SU-DHL-6 (cell line): Measurements from ENCODE around the gene CNOT1.

Experiments
- EZH2phosphoT487 ChIP-seq: fragments of 200-600 bp; sonication (generic), shearing (Covaris generic); conservative IDR thresholded peaks from 2 replicates; pipeline ENCODE4 v1.6.1; 2018; ENCODE audit warnings: mild to moderate bottlenecking, antibody characterized with exemption, low read length, moderate library complexity, mixed read lengths
- TF ChIP-seq, protein P1 (sequence below): fragments of 200-600 bp; sonication (generic); IDR thresholded peaks from one replicate; pipeline ENCODE4 v1.5.1; 2017; ENCODE audit warnings: antibody characterized with exemption, mild to moderate bottlenecking, low read length, moderate library complexity; ENCODE audit not compliant: insufficient read depth, poor library complexity, severe bottlenecking

DNA sequence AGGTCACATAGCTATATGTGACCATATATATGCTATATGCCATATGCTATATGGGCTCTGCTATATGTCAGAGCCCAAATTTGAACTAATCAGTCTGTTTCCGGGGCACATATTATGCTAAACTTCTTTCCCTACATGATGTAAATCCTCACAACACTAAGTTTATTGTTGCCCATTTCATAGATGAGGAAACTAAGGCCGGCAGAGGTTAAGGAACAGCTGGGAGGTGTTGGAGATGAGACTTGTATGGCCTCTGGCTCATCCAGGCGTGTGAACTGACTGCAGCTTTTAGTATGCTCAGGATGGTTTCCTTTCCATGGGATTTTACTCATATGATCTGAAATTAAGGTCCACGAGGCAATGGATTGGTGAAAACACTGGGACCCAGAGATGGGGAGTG is 17.5 kb upstream of the CNOT1 start:
- TF ChIP-seq, protein P1, sequence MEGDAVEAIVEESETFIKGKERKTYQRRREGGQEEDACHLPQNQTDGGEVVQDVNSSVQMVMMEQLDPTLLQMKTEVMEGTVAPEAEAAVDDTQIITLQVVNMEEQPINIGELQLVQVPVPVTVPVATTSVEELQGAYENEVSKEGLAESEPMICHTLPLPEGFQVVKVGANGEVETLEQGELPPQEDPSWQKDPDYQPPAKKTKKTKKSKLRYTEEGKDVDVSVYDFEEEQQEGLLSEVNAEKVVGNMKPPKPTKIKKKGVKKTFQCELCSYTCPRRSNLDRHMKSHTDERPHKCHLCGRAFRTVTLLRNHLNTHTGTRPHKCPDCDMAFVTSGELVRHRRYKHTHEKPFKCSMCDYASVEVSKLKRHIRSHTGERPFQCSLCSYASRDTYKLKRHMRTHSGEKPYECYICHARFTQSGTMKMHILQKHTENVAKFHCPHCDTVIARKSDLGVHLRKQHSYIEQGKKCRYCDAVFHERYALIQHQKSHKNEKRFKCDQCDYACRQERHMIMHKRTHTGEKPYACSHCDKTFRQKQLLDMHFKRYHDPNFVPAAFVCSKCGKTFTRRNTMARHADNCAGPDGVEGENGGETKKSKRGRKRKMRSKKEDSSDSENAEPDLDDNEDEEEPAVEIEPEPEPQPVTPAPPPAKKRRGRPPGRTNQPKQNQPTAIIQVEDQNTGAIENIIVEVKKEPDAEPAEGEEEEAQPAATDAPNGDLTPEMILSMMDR: no peak
- TF ChIP-seq EZH2phosphoT487: no peak
